Measurements from ENCODE around the gene FGF14.

GRCh38 chr13:102103469-102103868 is 298.4 kb downstream of the FGF14 start:
- TF ChIP-seq GABPA (IDR thresholded peaks at IDR 0.05; ENCODE audit: low read depth) (no peak), CTCF (IDR thresholded peaks at IDR 0.05) (no peak), TAF1 (IDR thresholded peaks at IDR 0.05; ENCODE audit: borderline replicate concordance, low read depth, low read length) (no peak), SMC3 (IDR thresholded peaks at IDR 0.05; ENCODE audit: low read depth, low read length) (no peak), ZBTB33 (IDR thresholded peaks at IDR 0.05; ENCODE audit: borderline replicate concordance, low read depth) (no peak), MAX (IDR thresholded peaks at IDR 0.05; ENCODE audit: low read depth) (no peak), FOSL2 (IDR thresholded peaks at IDR 0.05; ENCODE audit: borderline replicate concordance, low read depth) (no peak), RCOR1 (IDR thresholded peaks at IDR 0.05; ENCODE audit: low read length) (no peak)

Data from SK-N-SH (cell line).